HG03432 (cell line): ENCODE measurements around the gene TEX2.

Experiments
- ATAC-seq: cut with Tn5 transposase; IDR thresholded peaks from one replicate; pipeline ENCODE4 v1.9.1; 2021; ENCODE audit warnings: mild to moderate bottlenecking, moderate library complexity; ENCODE audit not compliant: unreplicated experiment

TEX2 gene

DNA sequence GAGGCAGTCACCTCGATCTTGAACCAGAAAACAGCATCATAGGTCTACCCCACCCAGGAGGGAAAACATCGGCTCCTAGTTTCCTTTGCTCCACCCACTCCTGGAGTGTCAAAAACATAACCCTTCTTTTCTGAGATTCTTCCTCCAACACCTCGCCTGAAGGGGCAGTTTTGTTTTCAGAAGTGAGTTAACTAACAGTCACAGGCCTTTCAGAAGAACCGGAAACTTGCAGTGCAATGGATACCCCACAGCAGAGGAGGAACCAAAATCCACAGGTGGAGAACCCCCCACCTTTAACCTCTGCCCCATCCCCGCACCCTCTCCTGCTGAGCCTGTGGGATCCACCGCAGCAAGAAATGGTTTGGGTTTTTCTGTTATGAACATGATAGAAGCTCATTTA, 7.8 kb upstream of the TEX2 start:
- ATAC-seq, result no peak

DNA sequence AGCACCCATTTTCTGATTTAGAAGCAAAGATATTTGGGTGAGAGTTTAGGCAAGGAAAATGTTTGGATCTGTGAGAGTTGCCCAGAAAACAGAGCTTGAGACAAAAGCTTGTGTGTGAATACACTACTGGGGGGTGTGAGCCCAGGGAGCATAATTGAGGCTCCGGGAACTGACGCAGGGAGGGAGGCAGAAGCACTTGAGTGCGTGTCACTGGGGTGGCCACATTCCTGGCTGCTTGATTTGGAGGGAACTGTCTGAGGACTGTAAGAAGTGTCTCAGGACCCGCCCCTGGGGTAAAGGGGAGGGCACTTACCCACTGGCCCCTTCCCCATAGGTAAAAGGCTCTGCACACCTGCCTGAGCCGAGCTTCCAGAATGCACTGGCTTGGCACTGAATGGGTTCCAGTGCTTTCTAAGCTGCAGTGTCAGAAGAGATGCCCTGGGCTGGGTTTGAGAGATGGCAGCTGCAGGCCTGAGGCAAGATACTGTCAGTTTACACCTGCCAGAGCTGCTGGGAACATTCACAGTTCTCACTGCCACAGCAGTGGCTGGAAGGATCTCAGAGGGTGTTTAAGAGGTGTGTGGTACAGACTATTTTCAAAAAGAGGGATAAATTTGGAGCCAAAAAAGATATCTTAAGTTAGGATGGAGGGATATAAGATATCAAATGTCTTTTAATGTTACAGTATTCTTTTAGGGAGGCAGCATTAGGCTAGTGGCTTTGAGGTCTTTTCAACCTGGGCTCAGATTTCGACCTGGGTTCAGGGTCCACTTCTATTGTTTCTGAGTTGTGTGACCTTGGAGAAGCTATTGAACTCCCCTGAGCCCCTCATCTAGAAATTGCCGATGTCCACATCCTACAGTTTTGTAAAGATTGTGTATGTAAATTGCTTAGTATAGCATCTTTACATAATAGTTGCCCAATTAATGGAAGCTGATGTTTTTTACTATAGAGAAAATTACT, 6.9 kb upstream of the TEX2 start:
- no peak for ATAC-seq

DNA sequence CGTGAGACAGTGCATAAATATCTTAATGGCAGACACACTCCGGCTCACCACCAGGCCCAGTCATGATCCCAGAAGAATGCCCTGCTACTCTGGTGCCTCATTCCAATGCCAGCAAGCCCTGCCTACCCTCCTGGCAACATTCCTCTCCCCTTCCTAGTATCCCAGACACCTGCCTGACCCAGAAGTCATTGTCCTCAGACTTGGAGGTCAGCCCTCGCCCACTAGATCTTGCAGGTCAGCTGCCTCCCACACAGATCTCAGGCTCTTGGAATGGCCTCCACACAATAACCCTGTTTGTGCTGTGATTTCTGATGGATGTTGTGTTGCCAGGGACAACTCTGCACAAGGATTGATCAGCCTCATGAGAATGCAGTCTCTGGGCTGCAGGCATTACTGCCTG, 1.8 kb upstream of the TEX2 start:
- ATAC-seq, result no peak

DNA sequence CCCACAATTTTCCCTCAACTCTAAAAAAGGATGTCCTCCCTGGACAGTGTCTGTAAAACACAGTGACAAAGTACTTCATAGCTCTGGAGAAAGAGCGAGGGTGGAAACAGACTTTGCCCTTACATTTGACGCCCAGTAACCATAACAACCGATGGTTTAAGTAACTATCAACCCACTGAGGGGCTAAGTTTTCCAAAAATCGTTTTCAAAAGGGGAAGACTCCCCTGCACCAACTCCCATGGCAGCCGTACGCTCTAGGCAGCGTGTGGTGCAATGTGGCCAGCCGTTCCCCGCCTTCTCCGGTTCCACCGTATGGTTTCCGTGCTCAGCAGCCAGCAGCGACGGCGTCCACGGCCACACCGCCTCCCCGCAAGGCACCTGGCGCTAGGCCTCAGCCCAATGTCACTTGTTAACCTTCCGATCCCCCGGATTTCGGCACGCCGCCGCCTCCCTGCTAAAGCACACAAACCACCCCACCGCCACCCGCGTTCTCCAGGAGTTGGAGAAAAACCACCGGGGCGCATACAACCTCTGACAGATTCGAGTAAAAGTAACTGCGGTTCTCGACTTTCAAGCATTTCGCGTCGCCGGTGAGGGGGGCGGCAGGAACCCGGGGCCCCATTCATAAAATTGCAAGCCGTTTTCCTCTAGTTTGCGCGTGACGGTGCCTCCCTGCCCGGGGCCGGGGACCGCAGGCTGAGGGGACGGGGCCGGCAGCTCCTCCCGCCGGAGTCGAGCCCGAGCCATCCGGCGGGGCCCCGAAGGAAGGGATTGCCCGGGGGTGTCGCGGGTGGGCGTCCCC, 661 bp downstream of the TEX2 start:
- peak; percentile 38 for ATAC-seq

DNA sequence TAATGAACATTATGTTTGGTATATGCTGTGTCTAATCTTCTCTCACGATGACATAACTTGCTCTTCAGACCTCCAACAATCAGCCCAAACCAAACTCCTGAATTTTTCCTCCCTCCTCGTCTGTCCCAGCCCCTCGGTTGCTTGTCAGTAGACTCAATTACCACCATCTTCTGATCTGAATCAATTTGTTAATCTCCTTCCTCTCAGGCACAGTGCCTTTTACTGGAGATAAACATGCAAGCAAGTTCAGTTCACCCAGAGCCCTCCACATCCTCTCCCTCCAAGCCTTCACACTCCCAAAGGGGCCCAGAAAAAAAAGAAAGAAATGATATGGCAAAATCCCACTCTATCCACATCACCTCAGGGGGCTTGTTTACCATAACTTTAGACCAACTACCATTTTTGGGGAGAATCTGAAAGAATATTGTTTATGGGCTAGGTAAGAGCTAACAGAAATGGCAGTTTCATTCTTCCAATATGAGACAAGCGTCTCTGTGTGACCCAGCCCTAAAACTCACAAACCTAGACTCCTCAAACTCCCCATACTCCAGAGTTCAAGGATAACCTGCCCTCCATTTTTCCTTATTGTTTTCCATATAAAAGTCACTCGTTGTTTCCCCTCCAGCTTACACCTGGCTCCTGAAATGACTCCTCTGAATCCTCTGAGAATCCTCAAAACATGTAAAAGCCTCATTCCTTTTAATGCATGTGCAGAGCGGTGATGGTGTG, 1.5 kb downstream of the TEX2 start:
- no peak for ATAC-seq

DNA sequence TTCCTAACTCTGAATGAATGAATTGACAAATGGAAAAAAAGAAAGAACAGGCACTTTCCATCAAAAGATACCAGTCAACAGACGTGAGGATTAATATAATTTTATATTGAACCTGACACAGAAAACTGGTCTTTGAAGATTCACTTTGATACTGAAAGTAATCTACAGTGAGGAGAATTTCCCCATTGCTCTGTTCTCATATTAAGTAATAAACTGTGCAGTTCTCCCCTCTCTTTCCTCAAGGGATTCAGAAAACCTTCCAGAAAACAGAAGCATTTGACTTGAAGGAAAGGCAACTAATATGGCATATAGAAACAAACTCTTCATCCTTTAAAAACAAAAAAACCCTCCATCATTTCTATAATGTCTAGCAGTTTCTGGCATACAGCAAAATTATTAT, 2.2 kb downstream of the TEX2 start:
- ATAC-seq, result no peak

DNA sequence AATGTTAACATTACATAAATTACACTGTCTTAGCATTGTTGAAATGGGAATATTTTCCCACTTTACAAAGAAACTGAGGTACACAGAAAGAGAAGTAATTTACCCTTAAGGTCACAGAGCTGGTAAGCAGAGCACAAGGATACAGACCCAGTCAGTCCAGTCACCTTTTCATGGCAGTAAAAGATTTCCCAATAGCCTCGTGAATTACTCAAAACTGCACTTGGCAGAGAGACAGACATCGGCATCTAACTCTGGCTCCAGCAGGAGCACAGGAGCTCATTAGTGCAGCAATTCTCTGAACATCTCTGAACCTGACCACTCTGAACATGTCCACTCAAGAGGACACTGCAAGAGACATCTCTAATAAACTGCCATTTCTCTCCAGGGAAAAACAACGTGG, 3.1 kb downstream of the TEX2 start:
- no peak for ATAC-seq

DNA sequence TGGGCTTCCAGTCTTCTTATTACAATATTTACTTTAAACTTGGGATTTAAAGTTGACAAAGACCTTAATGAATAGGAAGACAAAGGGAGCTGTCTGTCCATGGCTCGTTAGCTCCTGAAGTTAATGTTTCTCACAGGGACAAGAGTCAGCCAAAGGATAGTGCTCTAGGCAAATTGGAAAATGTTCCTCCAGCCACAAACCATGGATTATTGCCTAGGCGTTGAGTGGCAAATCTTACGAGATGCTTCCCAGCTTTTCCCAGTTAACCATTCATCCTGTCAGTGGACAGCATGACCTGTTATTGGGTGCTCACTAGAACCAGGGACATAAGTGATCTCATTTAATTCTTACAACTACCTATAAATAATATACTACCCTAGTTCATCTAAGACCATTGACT, 3.6 kb downstream of the TEX2 start:
- no peak for ATAC-seq

DNA sequence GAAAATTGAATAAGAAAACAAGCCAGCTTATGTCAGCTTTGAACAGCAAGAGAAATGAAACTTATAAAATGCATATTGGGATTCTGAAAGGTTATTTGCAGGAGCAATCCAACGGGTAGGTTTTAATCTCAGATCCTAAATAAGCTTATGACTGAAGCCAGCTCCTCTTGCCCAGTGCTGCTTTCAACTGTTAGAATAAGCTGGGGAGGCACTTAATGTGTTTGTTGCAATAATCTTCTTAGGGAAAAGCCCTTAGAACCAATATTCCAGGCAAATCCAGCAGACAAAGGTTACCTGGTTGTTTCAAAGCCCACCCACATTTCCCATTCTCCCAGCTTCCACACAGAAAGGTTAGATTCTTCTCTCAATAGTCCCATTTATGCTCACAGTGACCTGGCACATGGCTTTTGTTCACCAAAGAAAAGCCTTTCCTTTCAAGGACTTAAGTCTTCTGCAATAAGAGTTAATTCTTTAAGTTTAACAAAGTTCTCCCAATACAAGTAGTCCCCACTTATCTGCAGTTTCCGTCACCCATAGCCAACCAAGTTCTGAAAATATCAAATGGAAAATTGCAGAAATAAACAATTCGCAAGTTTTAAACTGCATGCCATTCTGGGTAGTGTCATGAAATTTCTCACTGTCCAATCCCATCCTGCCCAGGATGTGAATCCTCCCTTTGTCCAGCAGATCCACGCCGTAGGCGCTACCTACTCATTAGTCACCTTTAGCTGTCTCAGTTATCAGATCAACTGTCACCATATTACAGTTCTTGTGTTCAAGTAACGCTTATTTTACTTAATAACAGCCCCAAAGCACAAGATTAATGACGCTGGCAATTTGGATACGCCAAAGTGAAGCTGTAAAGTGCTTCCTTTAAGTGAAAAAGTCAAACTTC, 5.9 kb downstream of the TEX2 start:
- no peak for ATAC-seq

DNA sequence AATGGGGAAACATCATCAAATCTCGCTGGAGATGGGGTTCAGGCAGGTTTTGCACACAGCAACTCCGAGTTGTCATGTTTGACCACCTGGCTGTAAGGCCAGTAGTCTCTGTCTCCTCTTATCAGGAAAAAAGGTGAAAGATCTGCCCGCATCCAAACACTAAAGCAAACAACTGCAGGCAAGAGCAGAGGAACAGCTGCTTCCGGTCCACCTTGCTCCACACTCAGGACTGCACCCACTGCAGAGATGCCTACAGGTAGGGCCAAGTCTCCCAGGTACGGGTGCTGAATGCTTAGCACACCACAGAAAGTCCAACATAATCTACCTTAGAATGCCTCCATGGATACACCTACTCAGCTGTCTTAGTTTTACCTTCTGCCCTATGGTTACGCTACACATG, 7.3 kb downstream of the TEX2 start:
- ATAC-seq, result no peak

DNA sequence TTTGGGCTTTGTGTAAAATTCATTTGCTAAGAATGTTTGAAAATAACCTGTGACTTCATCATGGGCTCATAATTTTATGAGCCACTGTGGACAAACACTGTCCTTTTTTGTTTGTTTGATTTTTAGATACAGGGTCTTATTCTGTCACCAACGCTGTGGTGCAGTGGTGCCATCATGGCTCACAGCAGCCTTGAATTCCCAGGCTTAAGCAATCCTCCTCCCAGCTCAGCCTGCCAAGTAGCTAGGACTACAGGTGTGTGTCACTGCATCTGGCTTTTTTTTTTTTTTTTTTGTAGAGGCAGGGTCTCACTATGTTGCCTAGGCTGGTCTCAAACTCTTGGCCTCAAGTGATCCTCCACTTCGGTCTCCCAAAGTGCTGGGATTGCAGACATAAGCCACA, 8.3 kb downstream of the TEX2 start:
- no peak for ATAC-seq

DNA sequence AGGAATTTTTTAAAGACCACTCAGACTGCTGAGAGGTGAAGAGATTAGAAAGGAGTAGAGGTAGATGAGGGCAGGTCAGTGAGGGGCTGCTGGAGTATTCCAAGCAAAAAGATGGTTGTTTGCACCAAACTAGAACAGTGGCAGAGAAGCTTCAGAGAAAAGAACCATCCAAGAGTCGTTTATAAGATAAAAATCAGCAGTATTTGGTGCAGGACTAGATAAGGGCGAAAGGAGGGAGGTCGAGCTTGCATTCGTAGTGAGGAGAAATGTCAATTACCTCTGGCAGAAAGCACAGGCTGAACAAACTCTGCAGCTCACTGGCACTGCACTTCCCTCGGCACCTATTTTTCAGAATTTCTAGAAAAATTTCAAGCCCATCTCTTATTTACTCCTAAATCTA, 9.6 kb downstream of the TEX2 start:
- no peak for ATAC-seq

DNA sequence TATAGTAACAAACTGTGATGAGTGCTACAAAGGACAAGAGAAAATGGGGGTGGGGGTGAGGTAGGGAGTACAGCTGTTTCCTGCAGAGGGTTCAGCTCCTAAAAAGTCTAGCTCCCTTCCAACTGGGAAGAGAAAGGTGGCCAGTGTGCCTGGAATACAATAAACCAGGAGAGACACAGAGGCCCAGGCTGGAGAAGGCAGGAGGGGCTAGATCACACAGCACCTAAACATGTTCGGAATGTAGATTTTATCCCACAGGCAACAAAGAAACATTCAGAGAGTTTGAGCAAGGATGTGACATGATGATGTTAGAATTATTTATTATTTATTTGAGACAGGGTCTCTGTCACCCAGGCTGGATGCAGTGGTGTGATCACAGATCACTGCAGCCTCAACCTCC, 10.2 kb downstream of the TEX2 start:
- no peak for ATAC-seq

DNA sequence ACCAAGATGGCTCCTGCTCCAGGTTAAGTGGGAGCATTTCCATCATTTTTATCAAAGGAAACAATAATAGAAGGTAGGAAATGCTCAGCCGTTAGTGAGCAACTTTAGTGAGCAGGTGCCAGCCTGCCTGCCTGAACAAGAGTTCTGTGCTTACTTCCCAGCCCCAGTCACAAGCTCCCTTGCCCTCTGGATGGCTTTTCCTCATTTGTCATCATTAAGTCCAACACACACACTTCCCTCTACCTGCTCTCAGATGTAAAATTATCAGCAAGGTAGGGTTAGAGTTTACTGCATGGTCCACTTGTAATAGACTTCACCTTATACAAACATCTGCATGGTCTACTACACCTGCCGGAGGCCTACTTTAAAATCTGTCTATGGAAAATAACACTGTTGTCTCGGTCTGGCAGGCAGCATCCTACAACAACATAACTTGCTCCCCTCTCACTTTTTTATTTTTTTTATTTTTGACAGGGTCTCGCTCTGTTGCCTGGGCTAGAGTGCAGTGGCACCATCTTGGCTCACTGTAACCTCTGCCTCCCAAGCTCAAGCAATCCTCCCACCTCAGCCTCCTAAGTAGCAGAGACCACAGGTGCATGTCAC, 12.7 kb downstream of the TEX2 start:
- no peak for ATAC-seq

DNA sequence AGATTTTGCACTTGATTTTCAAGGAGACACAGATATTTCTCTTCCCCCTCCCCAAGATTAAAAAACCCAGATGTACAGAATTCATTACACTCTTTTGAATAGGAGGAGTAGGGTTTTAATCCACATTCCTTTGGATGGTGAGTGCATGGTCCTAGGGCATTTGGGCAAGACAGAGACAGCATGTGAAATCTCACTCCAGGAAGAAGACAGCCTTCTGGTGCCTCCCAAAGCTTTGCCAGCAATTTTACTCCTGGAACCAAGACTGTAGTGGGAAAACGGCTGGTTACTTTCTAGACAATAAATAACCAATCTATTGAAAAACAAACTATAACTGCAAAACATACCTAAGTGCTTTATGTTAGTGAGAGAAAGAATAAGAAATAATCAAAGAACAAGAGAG, 15.2 kb downstream of the TEX2 start:
- ATAC-seq, result no peak

DNA sequence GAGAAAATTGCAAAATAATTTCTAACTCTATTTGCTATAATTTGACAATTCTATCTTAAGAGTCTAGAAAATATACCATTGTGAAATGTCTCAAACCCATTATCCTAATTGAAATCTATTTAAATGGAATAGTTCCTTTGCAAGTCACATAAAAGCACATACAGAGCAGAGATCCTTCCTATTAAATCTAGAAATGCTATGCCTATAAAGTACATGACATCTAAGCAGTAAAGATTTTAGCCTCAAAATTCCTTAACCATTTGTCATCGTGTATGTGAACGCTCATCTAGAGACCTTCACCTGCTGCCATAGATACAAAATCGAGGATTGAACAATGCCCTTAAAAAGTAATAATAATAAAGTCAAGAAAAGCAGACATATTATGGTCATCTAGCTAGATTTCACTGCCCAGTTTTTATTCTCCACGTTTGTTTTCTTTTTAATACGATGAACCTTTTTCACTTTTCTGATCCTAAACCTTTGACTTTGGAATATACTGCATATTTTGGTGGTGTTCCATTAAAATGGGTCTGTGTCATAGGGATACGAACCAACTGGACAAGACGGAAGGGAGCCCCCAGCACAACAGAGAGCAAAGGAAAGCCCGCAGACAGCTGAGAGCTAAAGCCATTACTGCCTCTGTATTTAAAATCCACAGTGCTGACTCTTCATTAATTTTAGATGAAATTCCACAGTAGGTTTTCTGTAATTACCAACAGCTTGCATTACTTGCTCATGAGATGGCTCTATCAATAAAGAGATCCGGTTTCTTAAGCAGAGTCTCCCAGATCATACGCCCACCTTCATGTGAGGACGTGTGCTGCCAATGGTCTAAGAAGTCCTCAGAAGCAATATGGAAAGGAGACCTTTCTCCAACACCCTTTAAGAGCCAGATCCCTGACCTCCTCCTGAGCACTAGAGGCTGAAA, 17.6 kb downstream of the TEX2 start:
- ATAC-seq, result no peak

DNA sequence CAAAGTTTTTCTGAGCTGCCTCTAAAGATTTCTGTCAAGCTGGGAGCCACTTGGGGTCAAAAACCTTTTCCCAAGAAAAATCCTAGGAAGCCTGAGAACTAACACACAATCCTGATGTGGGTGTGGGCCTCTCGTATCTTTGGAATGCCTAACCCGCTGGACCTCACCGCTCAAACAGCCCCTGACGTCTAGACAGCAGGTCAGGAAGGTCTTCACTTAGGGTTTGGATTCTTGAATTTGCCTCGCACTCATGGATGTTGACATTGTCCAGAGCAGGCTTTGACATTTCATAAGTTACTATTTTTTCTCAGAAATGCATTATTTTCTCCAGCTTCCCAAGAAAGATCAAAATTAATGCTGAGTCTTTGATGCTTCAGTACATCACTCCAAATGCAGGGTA, 18.9 kb downstream of the TEX2 start:
- ATAC-seq, result no peak

DNA sequence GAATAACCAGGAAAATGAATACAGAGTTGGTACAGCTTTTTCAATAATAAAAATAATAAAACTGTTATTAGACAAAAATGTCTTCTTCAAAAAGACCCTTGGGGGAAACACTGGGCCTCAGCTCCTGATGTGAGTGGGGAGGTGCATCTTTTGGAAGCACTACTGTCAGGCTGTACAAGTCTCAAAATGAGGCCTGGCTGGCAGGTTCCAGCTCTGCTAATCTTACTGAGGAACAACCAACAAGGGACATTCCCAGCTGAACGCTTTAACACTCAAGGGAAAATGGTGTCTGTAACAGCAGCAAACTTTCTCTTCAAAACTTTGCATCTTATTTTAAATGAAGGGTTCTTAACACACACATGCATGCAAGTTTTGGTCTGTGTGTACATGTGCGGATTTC, 19.7 kb downstream of the TEX2 start:
- ATAC-seq, result no peak

DNA sequence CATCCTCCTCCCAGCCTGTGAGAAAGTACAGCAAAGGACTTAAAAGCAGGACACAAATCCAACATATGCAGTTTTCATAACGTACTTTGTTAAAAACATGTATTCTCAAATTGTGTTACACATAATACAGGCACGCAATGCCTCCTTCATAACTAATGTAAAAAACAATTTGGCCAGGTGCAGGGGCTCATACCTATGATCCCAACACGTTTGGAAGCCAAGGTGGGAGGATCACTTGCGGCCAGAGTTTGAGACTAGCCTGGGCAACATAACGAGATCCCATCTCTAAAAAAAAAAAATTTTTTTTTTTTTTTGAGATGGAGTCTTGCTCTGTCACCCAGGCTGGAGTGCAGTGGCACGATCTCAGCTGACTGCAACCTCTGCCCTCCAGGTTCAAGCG, 20.4 kb downstream of the TEX2 start:
- no peak for ATAC-seq
